Kidney (tissue), 14 donors: ENCODE data around the gene UNC13C. TPM values are rescaled to one million over a fixed set of nuclear protein-coding genes. Genes with fewer than 3 reads are reported as not detected.

Source experiments
- DNase-seq, 5 donors: peaks; one replicate each; pipeline ENCODE4 v3.0.0-alpha.2; 2013 to 2020
- FAIRE-seq: peaks from 2 replicates; lab custom pipeline; 2012; peaks lifted over from hg19 to GRCh38; lab: Jason Lieb, UNC
- H3K27ac ChIP-seq, 2 donors: one replicate each; pipeline ENCODE4 v1.7.0; 2013; ENCODE audit warnings: low read depth in 2 of 2, low read length in 2 of 2, inconsistent platforms in 1 of 2
- H3K27me3 ChIP-seq: one replicate; pipeline ENCODE4 v1.7.1; 2013; ENCODE audit warnings: low read length, inconsistent platforms; ENCODE audit not compliant: control insufficient read depth, insufficient read depth
- H3K36me3 ChIP-seq, 3 donors: one replicate each; pipeline versions ENCODE4 v1.7.0 to v1.7.1; 2013; ENCODE audit warnings: low read length in 3 of 3, control low read depth in 1 of 3, inconsistent platforms in 1 of 3; ENCODE audit not compliant: insufficient read depth in 3 of 3, control insufficient read depth in 2 of 3
- H3K4me1 ChIP-seq, 3 donors: one replicate each; pipeline versions ENCODE4 v1.7.0 to v1.7.1; 2013; ENCODE audit warnings: low read length in 3 of 3, inconsistent platforms in 1 of 3, low read depth in 1 of 3; ENCODE audit not compliant: control insufficient read depth in 2 of 3, insufficient read depth in 2 of 3
- H3K4me3 ChIP-seq, 3 donors: one replicate each; pipeline versions ENCODE4 v1.7.0 to v1.8.1; 2013; ENCODE audit warnings: low read length in 3 of 3, control low read depth in 1 of 3, inconsistent platforms in 1 of 3
- H3K9ac ChIP-seq, 3 donors: one replicate each; pipeline versions ENCODE4 v1.7.0 to v1.7.1; 2013; ENCODE audit warnings: low read length in 3 of 3, control low read depth in 1 of 3, inconsistent platforms in 1 of 3
- H3K9me3 ChIP-seq, 3 donors: one replicate each; pipeline versions ENCODE4 v1.7.0 to v1.7.1; 2013; ENCODE audit warnings: low read length in 3 of 3, control low read depth in 1 of 3, inconsistent platforms in 1 of 3; ENCODE audit not compliant: control insufficient read depth in 2 of 3, insufficient read depth in 1 of 3
- CTCF ChIP-seq: IDR thresholded peaks from 3 replicates; pipeline ENCODE4 v1.5.1; 2012; ENCODE audit warnings: mild to moderate bottlenecking, moderate library complexity, borderline replicate concordance; ENCODE audit not compliant: insufficient read depth; ENCODE audit errors: extremely low read depth
- intact Hi-C: fragments of 100-400 bp; cut with DNase I; formaldehyde crosslinking; loops from one replicate; pipeline ENCODE4 v1.11.1; 2022
- polyA plus RNA-seq: library from polyadenylated mRNA; stranded (reverse); fragments of 350-450 nt; fragmentation: Illumina TruSeq; extraction: RNeasy Lipid Tissue Mini Kit (QIAGEN cat#74804); gene quantifications from one replicate; pipeline ENCODE4 v1.2.3, GENCODE V29; 2014; ENCODE audit warnings: low read depth, low replicate concordance; ENCODE audit not compliant: insufficient read depth
- total RNA-seq: library from RNA; stranded (reverse); fragmentation: NEBNext Ultra II Directional; extraction: Animal tissue kit (Norgen Biotek cat#: 25700); gene quantifications from one replicate; pipeline ENCODE4 v1.2.1, GENCODE V29; 2021
- donor health status: control.
- donor health status: control.
- donor health status: control.
- donor health status: control.
- donor health status: control.
- donor health status: DM: yes; HTN: yes; CAD: no.
- donor health status: Normal renal cell carcinoma (clear cell type).

The UNC13C gene
- total and polyA plus RNA-seq, 2 donors from 2014 or later = 0.19 to 0.45 TPM

GRCh38 chr15:54017959-54018358 is 39.7 kb downstream of the UNC13C start:
- H3K27ac ChIP-seq = no peak overlapping the region
- H3K4me1 ChIP-seq = no peaks in the 10 kb centered on the region
- no peak for FAIRE-seq
- H3K4me3 ChIP-seq = no peak overlapping the region
- DNase-seq = no peak
- H3K36me3 ChIP-seq = no peaks in the 10 kb centered on the region
- no peak for TF ChIP-seq CTCF
- H3K9me3 ChIP-seq = no peaks in the 10 kb centered on the region
- intact Hi-C loops = no loop called here
- H3K27me3 ChIP-seq = no peaks in the 10 kb centered on the region
- no peak overlapping the region for H3K9ac ChIP-seq

DNA sequence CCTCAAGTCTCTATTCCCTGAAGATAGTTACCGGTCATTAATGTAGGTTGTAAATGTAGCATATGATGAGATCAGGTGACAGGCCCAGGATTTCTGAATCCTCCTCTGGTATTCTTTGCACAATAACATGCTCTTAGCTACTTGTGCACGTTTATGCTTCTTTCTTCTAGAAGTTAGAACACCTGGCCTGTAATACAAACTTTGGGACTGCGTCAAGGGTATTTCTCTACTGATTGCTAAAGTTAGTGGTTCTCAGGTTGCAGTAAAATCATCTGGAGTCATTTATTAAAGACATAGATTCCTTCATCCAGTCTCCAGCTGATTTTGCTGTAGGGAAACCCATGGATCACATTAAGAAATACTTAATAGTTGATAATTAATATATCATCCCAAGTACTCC is 48.0 kb downstream of the UNC13C start:
- H3K27me3 ChIP-seq = no peaks in the 10 kb centered on the region
- no peak for TF ChIP-seq CTCF
- DNase-seq = no peak
- no peak for FAIRE-seq
- no peak overlapping the region for H3K4me3 ChIP-seq
- H3K4me1 ChIP-seq = no peaks in the 10 kb centered on the region
- no peak overlapping the region for H3K27ac ChIP-seq
- intact Hi-C loops = no loop called here
- no peak overlapping the region for H3K9ac ChIP-seq
- H3K9me3 ChIP-seq = no peaks in the 10 kb centered on the region
- H3K36me3 ChIP-seq = no peaks in the 10 kb centered on the region

DNA sequence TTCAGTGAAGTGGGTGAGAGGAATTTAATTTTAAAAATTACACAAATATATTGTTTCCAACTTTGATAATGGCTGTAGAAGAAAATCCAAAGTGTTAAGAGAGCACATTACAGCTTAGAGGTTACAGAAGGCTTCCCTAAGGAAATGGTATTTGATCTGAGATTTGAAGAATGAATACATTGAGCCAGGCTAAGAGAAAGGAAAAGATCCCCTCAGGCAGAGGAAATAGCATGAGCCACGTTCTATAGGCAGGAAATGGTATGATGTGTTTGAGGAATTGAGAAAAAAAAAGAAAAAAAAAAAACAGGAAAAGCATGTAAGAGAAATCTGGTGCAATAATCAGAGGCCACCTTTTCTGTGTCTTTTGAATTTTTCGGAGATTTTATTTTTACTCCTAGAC is 48.6 kb downstream of the UNC13C start:
- Histone ChIP-seq H3K4me1 (no peaks in the 10 kb centered on the region), H3K36me3 (no peaks in the 10 kb centered on the region), H3K9me3 (no peaks in the 10 kb centered on the region), H3K4me3 (no peak overlapping the region), H3K27ac (no peak overlapping the region), H3K9ac (no peak overlapping the region), H3K27me3 (no peaks in the 10 kb centered on the region)
- no peak for FAIRE-seq
- DNase-seq = no peak
- intact Hi-C loops = no loop called here
- no peak for TF ChIP-seq CTCF

DNA sequence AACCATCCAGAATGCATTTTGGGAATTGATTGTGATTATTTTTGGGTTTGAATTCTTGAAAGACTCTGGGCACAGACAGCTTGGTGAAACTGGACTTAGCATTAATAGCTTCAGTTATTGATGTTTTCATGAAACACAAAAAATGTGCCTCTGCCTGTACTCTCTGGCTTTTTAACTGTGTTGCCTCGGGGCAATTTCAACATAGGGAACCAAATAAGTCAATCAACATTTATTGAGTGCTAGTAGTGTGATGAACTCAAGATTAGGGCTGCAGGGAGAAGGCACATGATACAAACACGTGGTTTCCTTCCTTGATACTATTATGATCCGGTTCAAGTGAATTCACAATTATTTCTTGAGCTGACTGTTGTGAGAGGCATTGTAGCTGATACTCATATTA is 50.8 kb downstream of the UNC13C start:
- H3K9ac ChIP-seq = no peak overlapping the region
- H3K9me3 ChIP-seq = no peaks in the 10 kb centered on the region
- H3K36me3 ChIP-seq = no peaks in the 10 kb centered on the region
- TF ChIP-seq CTCF = no peak
- no peak for DNase-seq
- no peak for FAIRE-seq
- intact Hi-C loops = no loop called here
- H3K27me3 ChIP-seq = no peaks in the 10 kb centered on the region
- no peaks in the 10 kb centered on the region for H3K4me1 ChIP-seq
- no peak overlapping the region for H3K4me3 ChIP-seq
- H3K27ac ChIP-seq = no peak overlapping the region
